ENCODE measurements around the gene IQCN. TPM values are rescaled to one million over a fixed set of nuclear protein-coding genes. Genes with fewer than 3 reads are reported as not detected.

IQCN gene
- total RNA-seq, 1 donor from 2014 or later: 1.3 TPM

DNA sequence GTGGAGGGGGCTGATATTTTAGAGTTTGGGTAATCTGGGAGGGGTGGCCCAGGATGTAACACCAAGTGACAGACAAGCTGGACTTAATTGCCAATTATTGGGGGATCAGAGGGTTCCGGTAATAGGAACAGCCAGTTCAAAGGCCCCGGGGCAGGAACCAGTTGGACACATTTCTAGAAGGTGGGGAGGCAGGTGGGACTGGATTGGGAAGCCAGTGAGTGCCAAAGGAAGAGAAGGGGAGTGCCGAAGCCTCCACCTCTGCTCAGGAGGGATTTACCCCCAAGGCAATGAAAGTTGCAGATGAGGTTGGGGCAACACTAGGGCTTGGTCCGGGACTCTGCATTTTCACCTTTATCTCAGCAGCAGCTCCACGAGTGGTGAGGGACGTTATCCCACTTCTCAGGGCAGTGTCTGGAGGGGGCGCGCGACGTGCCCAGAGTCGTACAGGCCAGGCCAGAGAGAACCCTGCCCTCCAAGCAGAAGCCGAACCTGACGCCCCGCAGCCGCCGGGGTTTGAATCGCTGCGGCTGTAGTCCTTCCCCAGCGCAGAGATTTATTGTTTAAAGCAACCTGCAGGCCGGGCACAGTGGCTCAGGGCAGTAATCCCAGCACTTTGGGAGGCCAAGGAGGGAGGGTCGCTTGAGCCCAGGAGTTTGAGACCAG lies 12.9 kb upstream of the IQCN start:
- H3K4me3 ChIP-seq (ENCODE audit: low read depth, low read length): no peak overlapping the region
- TF ChIP-seq, protein P1, sequence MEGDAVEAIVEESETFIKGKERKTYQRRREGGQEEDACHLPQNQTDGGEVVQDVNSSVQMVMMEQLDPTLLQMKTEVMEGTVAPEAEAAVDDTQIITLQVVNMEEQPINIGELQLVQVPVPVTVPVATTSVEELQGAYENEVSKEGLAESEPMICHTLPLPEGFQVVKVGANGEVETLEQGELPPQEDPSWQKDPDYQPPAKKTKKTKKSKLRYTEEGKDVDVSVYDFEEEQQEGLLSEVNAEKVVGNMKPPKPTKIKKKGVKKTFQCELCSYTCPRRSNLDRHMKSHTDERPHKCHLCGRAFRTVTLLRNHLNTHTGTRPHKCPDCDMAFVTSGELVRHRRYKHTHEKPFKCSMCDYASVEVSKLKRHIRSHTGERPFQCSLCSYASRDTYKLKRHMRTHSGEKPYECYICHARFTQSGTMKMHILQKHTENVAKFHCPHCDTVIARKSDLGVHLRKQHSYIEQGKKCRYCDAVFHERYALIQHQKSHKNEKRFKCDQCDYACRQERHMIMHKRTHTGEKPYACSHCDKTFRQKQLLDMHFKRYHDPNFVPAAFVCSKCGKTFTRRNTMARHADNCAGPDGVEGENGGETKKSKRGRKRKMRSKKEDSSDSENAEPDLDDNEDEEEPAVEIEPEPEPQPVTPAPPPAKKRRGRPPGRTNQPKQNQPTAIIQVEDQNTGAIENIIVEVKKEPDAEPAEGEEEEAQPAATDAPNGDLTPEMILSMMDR (conservative IDR thresholded peaks at IDR 0.05; ENCODE audit: low read depth, low read length): no peak
- no peak for DNase-seq (ENCODE audit: low read depth)

DNA sequence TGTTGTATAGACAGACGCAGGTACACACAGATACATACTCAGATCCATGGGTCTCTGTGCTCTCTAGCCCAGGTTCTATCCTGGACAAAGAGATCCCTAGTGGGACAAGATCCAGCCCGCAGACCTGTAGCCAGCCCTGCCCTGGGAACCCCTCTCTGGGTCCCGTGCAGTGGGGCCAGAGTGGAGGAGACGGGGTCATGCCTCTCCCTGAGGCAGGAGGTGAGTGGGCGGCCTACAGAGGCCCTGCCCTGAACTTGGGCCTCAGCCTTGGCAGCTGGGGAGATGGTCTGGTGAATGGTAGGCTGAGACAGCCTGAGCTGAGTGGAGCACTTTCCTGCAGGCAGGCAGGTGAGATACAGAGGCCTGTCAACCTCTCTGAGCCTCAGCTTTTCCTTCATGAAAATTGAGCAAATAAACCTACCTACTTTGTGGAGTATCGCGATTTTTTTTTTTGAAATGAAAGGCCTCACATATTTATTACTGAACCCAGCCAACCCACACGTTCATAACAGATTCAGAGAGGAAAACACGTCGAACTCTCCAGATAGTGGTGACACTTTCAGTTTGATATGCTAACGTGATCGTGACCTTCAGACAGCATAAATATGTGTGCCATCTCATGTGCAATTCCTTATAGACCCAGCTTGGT lies 10.6 kb upstream of the IQCN start:
- H3K4me3 ChIP-seq (ENCODE audit: low read depth, low read length): no peak overlapping the region
- TF ChIP-seq, protein P1 (conservative IDR thresholded peaks at IDR 0.05; ENCODE audit: low read depth, low read length): no peak
- DNase-seq (ENCODE audit: low read depth): no peak

DNA sequence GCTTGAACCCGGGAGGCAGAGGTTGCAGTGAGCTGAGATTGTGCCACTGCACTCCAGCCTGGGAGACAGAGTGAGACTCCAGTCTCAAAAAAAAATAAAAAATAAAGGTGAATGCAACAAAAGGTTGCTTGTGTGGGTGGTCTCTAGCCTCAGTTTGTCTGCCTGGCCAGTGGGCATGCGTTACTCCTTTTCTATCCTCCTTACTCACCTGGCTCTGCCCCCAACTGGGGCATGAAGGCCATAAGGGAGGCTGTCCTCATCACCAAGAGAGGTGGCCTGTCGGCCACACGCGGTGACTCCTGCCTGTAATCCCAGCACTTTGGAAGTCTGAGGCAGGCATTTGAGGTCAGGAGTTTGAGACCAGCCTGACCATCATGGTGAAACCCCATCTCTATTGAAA lies 9.1 kb upstream of the IQCN start:
- H3K4me3 ChIP-seq (ENCODE audit: low read depth, low read length): no peak overlapping the region
- TF ChIP-seq, protein P1 (conservative IDR thresholded peaks at IDR 0.05; ENCODE audit: low read depth, low read length): no peak
- no peak for DNase-seq (ENCODE audit: low read depth)

GRCh38 chr19:18282788-18283141 lies 8.5 kb upstream of the IQCN start:
- H3K4me3 ChIP-seq (ENCODE audit: low read depth, low read length): peak overlapping the region; percentile 55
- no peak for DNase-seq (ENCODE audit: low read depth)
- TF ChIP-seq, protein P1 (conservative IDR thresholded peaks at IDR 0.05; ENCODE audit: low read depth, low read length): no peak

- H3K4me3 ChIP-seq (ENCODE audit: low read depth, low read length): peak overlapping the region; percentile 55
- TF ChIP-seq, protein P1 (conservative IDR thresholded peaks at IDR 0.05; ENCODE audit: low read depth, low read length): peak; percentile 14
- DNase-seq (ENCODE audit: low read depth): no peak
Observed at GRCh38 chr19:18282021-18282787, 8.0 kb upstream of the IQCN start.

DNA sequence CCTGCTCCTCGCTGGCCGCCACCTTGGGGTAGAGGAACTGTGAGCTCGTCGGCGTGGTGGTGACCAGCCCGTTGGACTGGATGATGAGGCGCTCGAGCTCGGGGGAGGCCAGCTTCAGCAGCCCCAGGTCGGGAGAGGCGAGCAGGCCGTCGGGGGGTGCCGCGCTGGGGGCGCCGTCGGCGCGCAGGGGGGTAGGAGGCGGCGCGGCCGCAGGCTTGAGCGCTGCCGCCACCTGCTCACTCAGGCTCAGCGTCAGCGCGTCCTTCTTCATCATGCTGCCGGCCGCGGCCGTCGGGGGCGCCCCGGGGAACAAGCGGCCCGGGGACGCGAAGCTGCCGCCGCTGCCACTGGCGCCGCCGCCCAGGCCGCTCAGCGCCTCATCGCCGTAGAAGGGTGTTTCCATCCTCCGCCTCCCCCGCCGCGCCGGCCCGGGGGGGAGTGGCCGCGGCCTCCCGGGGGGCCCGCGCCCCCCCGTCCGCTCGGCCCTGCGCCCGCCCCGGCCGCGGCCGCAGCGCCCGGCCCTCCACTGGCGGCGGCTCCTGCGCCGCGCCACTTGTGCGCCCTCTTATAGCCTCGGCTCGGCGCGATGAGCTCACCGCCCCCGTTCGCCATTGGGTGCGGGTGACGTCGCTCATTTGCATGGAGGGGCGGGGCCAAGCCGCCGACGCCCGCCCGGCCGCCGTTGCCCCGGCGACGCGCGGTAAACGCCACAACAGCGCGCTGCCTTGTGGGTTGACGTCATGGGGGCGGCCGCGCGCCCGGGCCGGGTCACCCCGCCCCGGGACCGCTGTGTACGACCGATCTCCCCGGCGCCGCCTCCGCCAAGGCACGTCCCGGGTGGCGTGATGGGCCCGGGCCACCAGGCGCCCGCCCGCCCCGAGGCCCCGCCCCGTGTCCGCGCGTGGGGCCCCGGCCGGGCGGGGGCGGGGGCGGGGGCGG lies 7.1 kb upstream of the IQCN start, which contains the start of gene JUND:
JUND (minus strand) TSS at position 541 of the 939 bp plus-strand sequence; CDS start at position 403, 138 bp downstream.
- DNase-seq (ENCODE audit: low read depth): no peak
- H3K4me3 ChIP-seq (ENCODE audit: low read depth, low read length): peak within 1 kb of the TSS; percentile 97
- TF ChIP-seq, protein P1 (conservative IDR thresholded peaks at IDR 0.05; ENCODE audit: low read depth, low read length): no peak
